ENCODE results near the gene PDZD2.
"Not testable (repeated sequence)": the region's sequence is repeated elsewhere in the genome, so short reads cannot be mapped to it uniquely, and the experiment has no call there.

Gene PDZD2

DNA sequence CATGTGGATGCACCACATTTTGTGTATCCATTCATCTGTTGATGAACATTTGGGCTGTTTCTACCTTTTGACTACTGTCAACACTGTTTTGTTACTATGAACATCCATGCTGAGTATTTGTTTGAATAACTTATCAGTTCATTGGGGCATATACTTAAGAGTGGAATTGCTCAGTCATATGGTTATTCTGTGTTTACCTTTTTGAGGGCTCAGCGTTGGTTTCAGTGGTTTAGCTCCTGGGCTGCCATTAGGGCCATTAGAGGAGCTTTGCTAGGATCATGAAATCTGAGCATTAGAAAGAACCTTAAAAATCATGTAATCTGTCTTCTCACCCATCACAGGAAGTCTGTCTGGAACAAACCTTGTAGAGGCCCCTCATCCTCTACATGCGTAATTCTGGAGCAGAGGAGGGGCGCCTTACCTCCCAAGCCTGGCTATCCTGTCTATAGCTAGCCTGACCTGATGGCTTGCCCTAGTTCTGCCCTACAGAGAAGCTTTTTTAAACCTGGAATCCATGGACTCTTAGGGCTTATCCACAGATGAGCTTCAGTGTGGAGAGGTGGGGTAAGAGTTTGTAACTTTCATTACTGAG lies 92.9 kb downstream of the PDZD2 start:
- intact Hi-C loops (cut with DNase I; ENCODE audit: low total_unique reads), result no loop called here
- no peak overlapping the region for H3K27ac ChIP-seq
- no peaks in the 10 kb centered on the region for H3K27me3 ChIP-seq
- H3K4me1 ChIP-seq, result peaks cover 0 to 28% (median 3%) of the 10 kb centered on the region in 4 donors
- H3K4me3 ChIP-seq, result no peak overlapping the region
- H3K36me3 ChIP-seq, result no peaks in the 10 kb centered on the region
- DNase-seq, result no peak
- no peak for TF ChIP-seq CTCF (IDR thresholded peaks at IDR 0.05)
- H3K9me3 ChIP-seq, result no peaks in the 10 kb centered on the region

- H3K27me3 ChIP-seq; H3K36me3 ChIP-seq; H3K27ac ChIP-seq; H3K9me3 ChIP-seq; intact Hi-C loops (cut with DNase I; ENCODE audit: low total_unique reads); DNase-seq; H3K4me3 ChIP-seq: not testable (repeated sequence)
- peaks cover 0 to 18% (median 0%) of the 10 kb centered on the region in 4 donors for H3K4me1 ChIP-seq
These were observed 93.9 kb downstream of the PDZD2 start for GRCh38 chr5:31732821-31733220.

- Histone ChIP-seq H3K4me3 (no peak overlapping the region), H3K4me1 (peaks cover 0 to 17% (median 0%) of the 10 kb centered on the region in 4 donors)
- intact Hi-C loops (cut with DNase I; ENCODE audit: low total_unique reads), result no loop called here
These were observed 94.4 kb downstream of the PDZD2 start for GRCh38 chr5:31733371-31733770.

GRCh38 chr5:31736127-31736526 lies 97.2 kb downstream of the PDZD2 start:
- no peak overlapping the region for H3K4me3 ChIP-seq
- H3K27ac ChIP-seq, result no peak overlapping the region
- H3K4me1 ChIP-seq, result peaks cover 0 to 24% (median 1%) of the 10 kb centered on the region in 4 donors
- no peak for TF ChIP-seq CTCF (IDR thresholded peaks at IDR 0.05)
- H3K9me3 ChIP-seq, result no peaks in the 10 kb centered on the region
- H3K36me3 ChIP-seq, result no peaks in the 10 kb centered on the region
- intact Hi-C loops (cut with DNase I; ENCODE audit: low total_unique reads), result no loop called here
- no peak for DNase-seq
- no peaks in the 10 kb centered on the region for H3K27me3 ChIP-seq

More at GRCh38 chr5:31733371-31733770, 94.4 kb downstream of the PDZD2 start:
- no peak overlapping the region for H3K27ac ChIP-seq
- no peaks in the 10 kb centered on the region for H3K27me3 ChIP-seq
- no peak for TF ChIP-seq CTCF (IDR thresholded peaks at IDR 0.05)
- H3K9me3 ChIP-seq, result no peaks in the 10 kb centered on the region
- no peak for DNase-seq
- H3K36me3 ChIP-seq, result no peaks in the 10 kb centered on the region

- H3K27me3 ChIP-seq, result no peaks in the 10 kb centered on the region
- no peaks in the 10 kb centered on the region for H3K9me3 ChIP-seq
- no peak for DNase-seq
- no peaks in the 10 kb centered on the region for H3K36me3 ChIP-seq
- TF ChIP-seq CTCF (IDR thresholded peaks at IDR 0.05), result no peak
- peaks cover 0 to 34% (median 11%) of the 10 kb centered on the region in 4 donors for H3K4me1 ChIP-seq
- intact Hi-C loops (cut with DNase I; ENCODE audit: low total_unique reads), result loop anchor here (2.0 kb wide), 1 partner anchor 41 kb away; no protein-coding TSS in a partner anchor
- H3K4me3 ChIP-seq, result no peak overlapping the region
- no peak overlapping the region for H3K27ac ChIP-seq
These were observed 99.3 kb downstream of the PDZD2 start for GRCh38 chr5:31738199-31738598.

DNA sequence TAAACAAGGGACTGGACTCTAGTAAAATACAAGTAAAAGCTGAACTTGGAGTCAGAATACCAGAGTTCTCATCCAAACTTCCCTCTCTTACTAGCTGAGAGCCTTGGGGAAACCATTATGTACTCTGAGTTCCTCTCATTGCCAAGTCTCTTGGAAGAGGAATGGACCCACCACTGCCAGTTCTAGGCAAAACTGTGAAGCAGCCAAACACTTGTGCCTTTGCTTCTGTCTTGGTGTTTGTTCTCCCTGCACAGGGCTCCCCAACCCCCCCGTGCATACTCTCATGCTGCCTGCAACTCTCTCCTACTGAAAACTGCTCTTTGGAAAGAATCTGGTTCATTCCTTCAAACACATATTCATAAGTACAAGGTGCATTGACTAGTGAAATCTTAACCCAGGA lies 102.6 kb downstream of the PDZD2 start:
- Histone ChIP-seq H3K4me1 (peaks cover 0 to 51% (median 16%) of the 10 kb centered on the region in 4 donors), H3K4me3 (no peak overlapping the region), H3K9me3 (no peaks in the 10 kb centered on the region), H3K36me3 (no peaks in the 10 kb centered on the region), H3K27me3 (no peaks in the 10 kb centered on the region), H3K27ac (peak overlapping the region in 1 of 2 donors; percentile 34)
- intact Hi-C loops (cut with DNase I; ENCODE audit: low total_unique reads), result no loop called here
- DNase-seq, result peak; percentile 58 to 87
- TF ChIP-seq CTCF (IDR thresholded peaks at IDR 0.05), result no peak

Data from tibial artery (tissue), 4 donors.